Liver (tissue), 9 donors: ENCODE results near the gene CNR2. TPM values are rescaled to one million over a fixed set of nuclear protein-coding genes. Genes with fewer than 3 reads are reported as not detected.

Source experiments
- DNase-seq: peaks from one replicate; pipeline ENCODE4 v3.0.0-alpha.2; 2017; ENCODE audit warnings: low spot score
- H3K27ac ChIP-seq, 2 donors: one replicate each; pipeline ENCODE4 v1.7.0; 2013; ENCODE audit warnings: inconsistent platforms in 2 of 2, low read length in 2 of 2, control low read depth in 1 of 2, low read depth in 1 of 2, mild to moderate bottlenecking in 1 of 2
- H3K27me3 ChIP-seq, 4 donors: one replicate each; pipeline versions ENCODE4 v1.6.1 to v1.7.0; 2013; ENCODE audit warnings: low read length in 3 of 4, inconsistent platforms in 1 of 4, mild to moderate bottlenecking in 1 of 4, moderate library complexity in 1 of 4; ENCODE audit not compliant: control insufficient read depth in 4 of 4, insufficient read depth in 4 of 4
- H3K36me3 ChIP-seq, 4 donors: one replicate each; pipeline versions ENCODE4 v1.6.1 to v1.7.0; 2013; ENCODE audit warnings: low read length in 3 of 4, mild to moderate bottlenecking in 3 of 4, low read depth in 1 of 4, moderate library complexity in 1 of 4; ENCODE audit not compliant: control insufficient read depth in 4 of 4, insufficient read depth in 3 of 4
- H3K4me1 ChIP-seq, 4 donors: one replicate each; pipeline versions ENCODE4 v1.6.1 to v1.7.0; 2013; ENCODE audit warnings: low read length in 3 of 4, mild to moderate bottlenecking in 3 of 4, moderate library complexity in 1 of 4; ENCODE audit not compliant: control insufficient read depth in 4 of 4, insufficient read depth in 4 of 4
- H3K4me3 ChIP-seq, 3 donors: one replicate each; pipeline versions ENCODE4 v1.6.1 to v1.7.0; 2013; ENCODE audit warnings: low read length in 3 of 3, control low read depth in 1 of 3, low read depth in 1 of 3, mild to moderate bottlenecking in 1 of 3
- H3K9ac ChIP-seq, 2 donors: one replicate each; pipeline ENCODE4 v1.7.0; 2013; ENCODE audit warnings: low read length in 2 of 2, mild to moderate bottlenecking in 2 of 2, moderate library complexity in 2 of 2, control low read depth in 1 of 2, low read depth in 1 of 2
- H3K9me3 ChIP-seq, 4 donors: one replicate each; pipeline versions ENCODE4 v1.6.1 to v1.7.0; 2013; ENCODE audit warnings: low read length in 3 of 4; ENCODE audit not compliant: control insufficient read depth in 4 of 4
- ATF3 ChIP-seq: IDR thresholded peaks from 2 replicates; pipeline ENCODE4 v1.6.1; 2016; ENCODE audit warnings: antibody characterized with exemption
- CTCF ChIP-seq: fragments of 150-350 bp; IDR thresholded peaks from 2 replicates; pipeline ENCODE4 v1.5.1; 2017; ENCODE audit warnings: improper control_type of control experiment, low read depth, low read length; ENCODE audit not compliant: missing input control
- EGR1 ChIP-seq, 2 donors: IDR thresholded peaks; 2 replicates each; pipeline ENCODE4 v1.6.1; 2016 to 2018; ENCODE audit warnings: antibody characterized with exemption in 2 of 2, low read depth in 2 of 2
- FOXA1 ChIP-seq: IDR thresholded peaks from 2 replicates; pipeline ENCODE4 v1.6.1; 2016; ENCODE audit warnings: antibody characterized with exemption
- FOXA2 ChIP-seq: IDR thresholded peaks from 2 replicates; pipeline ENCODE4 v1.6.1; 2016; ENCODE audit warnings: antibody characterized with exemption
- GABPA ChIP-seq, 2 donors: IDR thresholded peaks in 1 of 2; conservative IDR thresholded peaks in 1 of 2; 2 replicates each; pipeline ENCODE4 v1.6.1; 2016; ENCODE audit warnings: antibody characterized with exemption in 2 of 2, mild to moderate bottlenecking in 1 of 2, moderate library complexity in 1 of 2
- HNF4A ChIP-seq, 2 donors: conservative IDR thresholded peaks; 2 replicates each; pipeline ENCODE4 v1.6.1; 2016; ENCODE audit warnings: antibody characterized with exemption in 2 of 2, mild to moderate bottlenecking in 2 of 2
- HNF4G ChIP-seq: IDR thresholded peaks from 2 replicates; pipeline ENCODE4 v1.6.1; 2016; ENCODE audit warnings: antibody characterized with exemption
- JUND ChIP-seq, 2 donors: IDR thresholded peaks; 2 replicates each; pipeline ENCODE4 v1.6.1; 2016; ENCODE audit warnings: antibody characterized with exemption in 2 of 2
- MAX ChIP-seq: IDR thresholded peaks from 2 replicates; pipeline ENCODE4 v1.6.1; 2016; ENCODE audit warnings: antibody characterized with exemption
- NR2F2 ChIP-seq: IDR thresholded peaks from 2 replicates; pipeline ENCODE4 v1.6.1; 2016; ENCODE audit warnings: antibody characterized with exemption
- RAD21 ChIP-seq, 2 donors: IDR thresholded peaks; 2 replicates each; pipeline ENCODE4 v1.6.1; 2016; ENCODE audit warnings: antibody characterized with exemption in 2 of 2, mild to moderate bottlenecking in 2 of 2
- REST ChIP-seq: IDR thresholded peaks from 2 replicates; pipeline ENCODE4 v1.6.1; 2016; ENCODE audit warnings: antibody characterized with exemption, mild to moderate bottlenecking
- RXRA ChIP-seq, 2 donors: IDR thresholded peaks; 2 replicates each; pipeline ENCODE4 v1.6.1; 2017 to 2018; ENCODE audit warnings: antibody characterized with exemption in 2 of 2, mild to moderate bottlenecking in 1 of 2
- SP1 ChIP-seq: IDR thresholded peaks from 2 replicates; pipeline ENCODE4 v1.6.1; 2018; ENCODE audit warnings: antibody characterized with exemption, mild to moderate bottlenecking
- TAF1 ChIP-seq: conservative IDR thresholded peaks from 2 replicates; pipeline ENCODE4 v1.6.1; 2016; ENCODE audit warnings: antibody characterized with exemption, mild to moderate bottlenecking
- YY1 ChIP-seq: IDR thresholded peaks from 2 replicates; pipeline ENCODE4 v1.6.1; 2016; ENCODE audit warnings: antibody characterized with exemption, mild to moderate bottlenecking
- ZBTB33 ChIP-seq: IDR thresholded peaks from 2 replicates; pipeline ENCODE4 v1.6.1; 2016; ENCODE audit warnings: antibody characterized with exemption
- WGBS: extraction: QIAGEN DNeasy Blood & Tissue Kit; methylation state at CpG from one replicate; pipeline ENCODE4 v1.1.7; 2013; 5-methylcytosine and 5-hydroxymethylcytosine counted together
- polyA plus RNA-seq, 2 donors: library from polyadenylated mRNA; stranded (reverse) in 1 of 2; unstranded in 1 of 2; fragments of 200-250 nt in 1 of 2; fragments of >200 nt in 1 of 2; fragmentation: Nextera tagmentation in 1 of 2; extraction: Ambion mirVana in 1 of 2; gene quantifications; one replicate each; pipeline versions ENCODE4 v1.2.1 to v1.2.3, GENCODE V29; 2013 to 2015
- total RNA-seq, 2 donors: library from RNA; depleted of rRNA; stranded (reverse); fragments of >200 nt; gene quantifications; one replicate each; pipeline ENCODE4 v1.2.3, GENCODE V29; 2014
- donor health status: healthy.
- donor health status: healthy.
- donor health status: healthy.
- donor health status: healthy.
- donor health status: healthy.

Gene CNR2
- total and polyA plus RNA-seq, 4 donors = 0.03 to 0.28 (median 0.09) TPM

- no peaks in the 10 kb centered on the region for H3K27me3 ChIP-seq
- WGBS = 99% methylated on average over 4 of the region's 4 CpGs
- no peak for TF ChIP-seq FOXA2
- TF ChIP-seq RAD21 (IDR thresholded peaks at IDR 0.05) = no peak
- TF ChIP-seq MAX = no peak
- TF ChIP-seq HNF4G = no peak
- no peak for TF ChIP-seq SP1
- TF ChIP-seq FOXA1 = no peak
- no peak for TF ChIP-seq TAF1
- TF ChIP-seq GABPA (IDR thresholded peaks at IDR 0.05 in 1 of 2, conservative IDR thresholded peaks at IDR 0.05 in 1 of 2) = no peak
- no peak for TF ChIP-seq HNF4A (conservative IDR thresholded peaks at IDR 0.05)
- TF ChIP-seq ZBTB33 = no peak
- TF ChIP-seq REST = no peak
- TF ChIP-seq YY1 = no peak
- no peak for TF ChIP-seq EGR1 (IDR thresholded peaks at IDR 0.05; ENCODE audit: low read depth in 2 of 2)
- TF ChIP-seq NR2F2 = no peak
- TF ChIP-seq CTCF = no peak
- TF ChIP-seq ATF3 = no peak
- TF ChIP-seq JUND (IDR thresholded peaks at IDR 0.05) = no peak
- no peak for TF ChIP-seq RXRA (IDR thresholded peaks at IDR 0.05)
- H3K9me3 ChIP-seq = no peaks in the 10 kb centered on the region
- no peak overlapping the region for H3K4me3 ChIP-seq
- DNase-seq = no peak
- H3K4me1 ChIP-seq = peaks cover 0 to 11% (median 2%) of the 10 kb centered on the region in 4 donors
- H3K27ac ChIP-seq = no peak overlapping the region
- no peak overlapping the region for H3K9ac ChIP-seq
- no peaks in the 10 kb centered on the region for H3K36me3 ChIP-seq
These were observed 1.8 kb upstream of the CNR2 start for GRCh38 chr1:23914921-23915320.
